Ramos (cell line): ENCODE measurements around the gene EXTL1.

Experiments
- in situ Hi-C: fragments of 300-500 bp; cut with MboI; formaldehyde crosslinking; loops from one replicate; pipeline ENCODE4 v1.14.3; 2022; ENCODE audit warnings: low sequenced_read_pairs; ENCODE audit not compliant: unreplicated experiment

EXTL1 gene

DNA sequence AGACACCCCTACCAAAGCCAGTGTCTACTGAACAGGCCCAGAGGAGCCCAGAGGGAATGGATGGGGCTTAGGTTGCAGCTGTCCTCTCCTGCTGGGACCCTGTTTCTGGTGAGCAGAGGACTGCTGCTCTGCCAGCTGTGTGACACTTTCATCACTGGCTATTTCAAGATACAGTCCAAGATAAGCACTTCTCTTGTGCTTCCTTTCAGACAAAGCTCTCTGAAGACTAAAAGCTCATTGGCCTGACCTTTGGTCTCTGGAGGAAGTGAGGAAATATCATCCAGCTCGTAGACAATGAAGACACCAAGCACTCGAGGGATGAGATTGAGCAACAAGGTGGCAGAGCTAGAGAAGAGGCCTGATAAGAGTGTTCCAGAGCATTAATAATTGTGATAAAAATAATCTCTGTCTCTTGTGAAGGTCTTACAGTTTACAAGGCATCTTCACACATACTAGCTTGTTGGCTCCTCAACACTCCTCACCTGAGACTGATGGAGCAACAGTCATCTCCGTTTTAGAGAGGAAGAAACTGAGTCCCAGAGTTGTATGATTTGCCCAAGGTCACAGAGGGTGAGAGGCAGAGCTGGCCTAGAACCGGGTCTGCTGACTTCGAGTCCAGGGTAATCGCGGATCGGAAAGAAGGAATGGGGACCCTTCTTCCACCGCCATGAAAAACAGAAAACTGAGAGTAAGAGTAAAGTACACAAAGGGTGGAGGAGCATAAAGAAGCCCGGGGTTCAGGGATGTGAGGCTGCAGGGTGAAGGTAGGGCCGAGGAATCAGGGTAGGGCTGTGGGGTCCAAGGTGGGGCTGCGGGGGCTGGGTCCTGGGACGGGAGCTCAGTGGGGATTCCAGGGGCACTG lies 24.4 kb upstream of the EXTL1 start:
- in situ Hi-C loops = loop anchor here (5.0 kb wide), 1 partner anchor 100 kb away; no protein-coding TSS in a partner anchor

DNA sequence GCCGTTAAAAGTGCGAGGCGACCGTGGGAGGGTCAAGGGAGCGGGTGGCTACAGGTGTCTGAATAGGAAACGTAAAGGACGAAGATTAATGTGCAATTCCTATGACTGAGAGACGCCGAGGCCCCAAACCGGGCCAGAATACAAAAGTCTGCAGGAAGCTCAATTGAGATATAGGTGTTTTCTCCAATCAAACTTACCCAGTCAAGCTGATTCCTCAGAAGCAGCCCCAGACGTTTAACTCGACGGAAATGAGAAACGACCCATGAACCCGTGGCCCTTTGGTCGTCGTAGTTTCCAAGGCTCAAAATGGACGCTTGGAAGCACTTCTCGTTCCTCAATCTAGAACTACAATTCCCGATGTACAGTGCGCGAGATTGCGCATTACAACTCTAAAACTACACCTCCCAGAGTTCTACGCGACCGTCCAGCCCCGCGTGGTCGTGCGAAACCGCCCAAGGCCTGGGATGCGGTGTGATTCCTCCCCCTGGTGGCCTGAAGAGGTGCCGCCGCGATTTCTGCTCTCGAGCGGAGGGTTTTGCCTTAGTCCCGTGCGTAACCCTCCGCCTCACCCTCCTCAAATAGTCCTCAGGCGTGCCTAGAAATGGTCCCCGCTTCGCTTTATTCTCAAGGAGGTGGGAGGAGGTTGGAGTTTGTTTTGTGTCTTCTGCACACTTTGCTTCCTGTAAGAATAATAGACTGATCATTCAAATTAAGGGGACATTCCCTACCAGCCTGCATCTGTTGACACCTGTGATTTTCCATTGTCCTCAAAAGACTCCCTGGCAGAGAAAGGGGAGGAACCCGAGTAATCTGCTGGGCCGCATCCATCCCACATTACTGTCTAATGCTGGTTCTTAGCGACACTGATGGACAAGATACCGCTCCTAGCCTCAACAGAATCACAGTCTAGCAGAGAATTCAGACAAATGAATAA lies 23.5 kb upstream of the EXTL1 start, which contains the start of gene PAFAH2:
TSS of gene PAFAH2 (minus strand) at position 236 of the 934 bp plus-strand sequence. CDS start 7,247 bp downstream, outside the sequence.
- in situ Hi-C loops = loop anchor here (5.0 kb wide), 1 partner anchor 101 kb away; no protein-coding TSS in a partner anchor

DNA sequence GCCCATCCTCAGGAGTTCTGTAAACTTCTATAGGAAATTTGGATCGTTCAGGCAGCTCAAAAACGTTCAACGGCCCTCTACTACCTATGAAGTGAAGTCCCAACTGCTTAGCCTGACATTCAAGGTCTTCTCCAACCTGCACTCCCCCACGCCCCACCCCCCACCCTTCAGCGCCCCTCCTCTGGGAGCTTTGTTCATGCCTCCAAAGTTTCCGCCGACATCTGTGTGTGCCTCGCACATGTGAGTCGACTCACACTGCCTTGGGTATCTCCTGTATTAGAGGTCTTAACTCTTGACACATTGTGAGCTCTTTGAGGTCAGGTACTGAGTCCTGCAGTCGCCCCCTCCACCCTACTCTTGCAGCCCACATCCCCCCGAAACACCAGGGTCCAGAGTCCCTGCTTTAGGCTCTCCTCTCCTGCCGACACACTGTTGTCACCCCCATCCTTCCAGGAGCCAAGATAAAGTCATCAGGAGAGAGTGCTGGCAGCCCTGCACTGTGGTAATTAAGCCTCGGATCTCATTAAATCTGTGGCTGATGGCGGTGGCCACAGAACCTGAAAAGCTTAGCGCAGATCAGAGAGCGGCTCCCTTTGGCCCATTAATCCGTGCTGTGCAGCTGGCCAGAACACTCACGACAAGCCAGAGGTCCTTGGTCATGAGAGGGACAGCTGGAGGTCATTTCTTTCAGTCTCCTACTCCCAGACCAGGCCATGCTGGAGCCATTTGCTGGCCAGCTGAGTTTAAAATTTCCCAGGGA lies 22.4 kb upstream of the EXTL1 start:
- in situ Hi-C loops = loop anchor here (5.0 kb wide), 1 partner anchor 102 kb away; no protein-coding TSS in a partner anchor

DNA sequence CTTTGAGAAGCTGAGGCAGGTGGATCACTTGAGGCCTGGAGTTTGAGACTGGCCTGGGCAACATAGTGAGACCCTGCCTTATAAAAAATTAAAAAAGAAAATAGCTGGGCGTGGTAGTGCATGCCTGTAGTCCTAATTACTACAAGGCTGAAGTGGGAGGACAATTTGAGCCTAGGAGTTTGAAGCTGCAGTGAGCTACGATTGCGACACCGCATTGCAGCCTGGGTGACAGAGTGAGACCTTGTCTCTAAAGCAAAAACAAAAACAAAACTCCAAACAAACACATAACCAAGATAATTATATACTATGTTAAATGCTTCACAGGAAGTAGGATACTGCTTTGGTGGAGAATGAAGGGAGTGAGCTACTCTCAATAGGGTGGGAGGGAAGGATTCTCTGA lies 18.3 kb upstream of the EXTL1 start:
- in situ Hi-C loops = loop anchor here (10.0 kb wide), 1 partner anchor 178 kb away; no protein-coding TSS in a partner anchor

DNA sequence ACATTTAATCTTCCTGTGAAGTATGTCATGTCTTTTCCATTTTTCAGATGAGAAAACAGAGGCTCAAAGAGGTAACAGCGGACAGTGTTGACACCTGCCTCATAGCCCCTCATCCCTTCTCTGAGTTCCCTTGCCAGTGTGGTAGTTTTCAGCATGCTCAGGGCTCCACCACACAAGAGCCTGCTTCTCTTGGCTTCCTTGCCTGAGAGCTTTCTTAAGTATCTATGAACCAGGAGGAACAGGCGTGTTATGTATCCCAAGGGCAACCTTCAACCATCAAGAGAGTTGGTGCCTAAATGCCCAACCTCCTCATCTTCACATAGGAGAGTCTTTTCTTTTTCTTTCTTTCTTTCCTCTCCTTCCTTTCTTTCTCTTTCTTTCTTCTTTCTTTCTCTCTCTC lies 17.8 kb upstream of the EXTL1 start:
- in situ Hi-C loops = loop anchor here (10.0 kb wide), 1 partner anchor 179 kb away; no protein-coding TSS in a partner anchor

DNA sequence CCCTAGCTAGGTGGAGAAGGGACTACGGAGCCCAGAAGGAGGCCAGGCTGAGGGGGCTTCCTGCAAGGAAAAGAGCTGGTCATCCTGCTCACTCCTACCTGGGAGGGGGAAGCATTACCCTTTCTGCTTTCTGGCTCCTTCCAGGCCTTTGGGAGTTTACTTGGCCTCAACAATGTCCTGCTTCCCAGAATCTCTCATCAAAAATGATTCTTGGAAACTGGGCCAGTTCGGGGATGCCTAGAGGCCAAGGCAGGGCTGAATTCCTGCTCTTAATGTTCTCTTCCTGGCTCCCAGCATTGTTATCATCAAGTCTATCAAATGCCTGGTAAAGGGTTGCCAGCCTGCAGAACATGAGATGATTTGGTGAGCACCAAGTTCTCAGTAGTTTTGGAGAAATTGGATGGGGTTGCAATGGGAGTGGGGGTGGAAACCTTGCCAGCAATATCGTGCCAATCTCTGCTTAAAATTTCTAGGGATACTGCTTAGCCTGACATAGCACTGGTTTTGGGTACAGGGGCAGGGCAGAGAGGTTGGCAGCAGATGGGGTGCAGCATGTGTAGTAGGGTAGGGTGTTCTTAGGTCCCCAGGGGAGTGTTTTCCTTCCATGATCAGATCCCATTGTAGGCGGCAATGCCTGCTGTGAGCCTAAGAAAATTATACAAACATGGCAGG lies 16.0 kb upstream of the EXTL1 start:
- in situ Hi-C loops = loop anchor here (10.0 kb wide), 1 partner anchor 181 kb away; no protein-coding TSS in a partner anchor

DNA sequence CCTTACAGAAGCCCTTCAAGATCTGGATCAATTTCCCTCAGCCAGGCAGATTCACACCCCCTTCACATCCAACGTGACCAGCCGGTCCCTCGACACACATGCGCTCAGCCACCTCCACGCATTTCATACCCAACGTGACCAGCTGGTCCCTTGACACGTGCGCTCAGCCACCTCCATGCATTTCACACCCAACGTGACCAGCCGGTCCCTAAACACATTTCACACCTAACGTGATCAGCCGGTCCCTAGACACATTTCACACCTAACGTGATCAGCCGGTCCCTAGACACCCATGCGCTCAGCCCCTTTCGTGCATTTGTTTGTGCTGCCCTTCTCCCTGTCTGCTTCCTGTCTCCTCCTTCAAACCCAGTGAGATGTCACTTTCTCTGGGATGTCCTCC lies 14.9 kb upstream of the EXTL1 start:
- in situ Hi-C loops = loop anchor here (10.0 kb wide), 1 partner anchor 182 kb away; no protein-coding TSS in a partner anchor

DNA sequence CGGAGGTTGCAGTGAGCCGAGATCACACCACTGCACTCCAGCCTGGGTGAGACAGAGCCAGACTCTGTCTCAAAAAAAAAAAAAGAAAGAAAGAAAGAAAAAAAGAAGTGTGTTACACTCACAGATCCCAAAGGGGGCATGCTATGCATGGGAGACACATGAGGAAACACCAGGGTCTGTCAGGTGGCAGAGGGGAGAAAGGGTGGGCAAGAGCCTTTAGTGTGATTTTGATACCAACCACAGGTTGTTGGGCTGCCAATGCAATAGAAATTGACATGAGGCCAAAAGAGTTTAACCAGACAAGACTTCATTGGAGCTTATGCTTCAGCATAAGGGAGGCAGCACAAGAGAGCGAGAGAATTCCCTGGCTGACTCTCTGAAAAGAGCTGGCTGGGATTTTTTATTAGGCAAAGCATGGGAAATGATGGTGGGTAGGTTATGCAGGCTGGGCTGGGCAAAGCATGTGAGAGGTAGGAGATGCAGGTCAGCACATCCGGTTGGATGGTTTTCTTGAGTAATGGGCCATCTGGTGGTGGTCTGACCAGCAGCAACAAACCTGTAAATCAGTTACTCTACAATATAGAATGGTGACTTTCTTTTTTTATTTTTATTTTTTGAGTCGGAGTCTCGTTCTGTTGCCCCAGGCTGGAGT lies 11.7 kb upstream of the EXTL1 start:
- in situ Hi-C loops = loop anchor here (10.0 kb wide), 1 partner anchor 185 kb away; no protein-coding TSS in a partner anchor

DNA sequence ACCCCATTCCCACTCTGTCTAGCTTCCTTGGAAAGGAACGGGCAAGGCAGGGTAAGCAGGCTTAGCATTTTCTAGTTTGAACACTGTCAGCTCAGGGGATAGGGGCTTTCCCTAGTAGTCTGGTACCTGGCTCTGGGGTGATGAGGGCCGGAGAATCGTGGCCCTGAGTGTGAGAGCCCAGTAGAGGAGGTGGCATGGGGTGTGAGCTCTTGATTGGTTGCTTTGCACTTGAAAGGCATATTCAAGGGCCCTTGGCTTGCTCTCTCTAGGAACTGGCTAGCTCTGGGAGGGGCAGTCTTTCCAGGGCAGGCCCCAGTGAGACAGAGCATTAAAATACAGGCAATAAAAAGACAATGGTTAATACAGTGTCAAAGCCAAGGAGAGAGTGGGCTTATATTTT lies 10.8 kb upstream of the EXTL1 start:
- in situ Hi-C loops = no loop called here

DNA sequence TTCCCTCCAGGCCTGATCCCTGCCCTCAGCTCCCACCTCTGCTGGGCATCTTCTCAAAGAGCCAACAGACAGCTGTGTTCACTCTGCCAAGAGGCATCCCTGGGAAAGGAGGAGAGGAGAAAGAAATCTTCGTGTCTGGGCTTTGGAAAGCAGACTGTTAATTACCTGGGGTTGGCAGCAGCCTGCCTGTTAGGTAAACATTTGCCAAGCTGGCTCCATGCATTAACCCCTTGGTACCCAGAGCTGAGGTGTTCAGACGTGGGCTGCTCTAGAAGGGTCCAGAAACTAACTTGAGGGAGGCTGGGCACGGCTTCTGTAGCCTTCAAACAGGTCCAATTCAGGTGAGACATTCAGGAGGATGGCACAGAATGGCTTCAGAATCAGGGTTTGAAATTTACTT lies 8.7 kb upstream of the EXTL1 start:
- in situ Hi-C loops = no loop called here

DNA sequence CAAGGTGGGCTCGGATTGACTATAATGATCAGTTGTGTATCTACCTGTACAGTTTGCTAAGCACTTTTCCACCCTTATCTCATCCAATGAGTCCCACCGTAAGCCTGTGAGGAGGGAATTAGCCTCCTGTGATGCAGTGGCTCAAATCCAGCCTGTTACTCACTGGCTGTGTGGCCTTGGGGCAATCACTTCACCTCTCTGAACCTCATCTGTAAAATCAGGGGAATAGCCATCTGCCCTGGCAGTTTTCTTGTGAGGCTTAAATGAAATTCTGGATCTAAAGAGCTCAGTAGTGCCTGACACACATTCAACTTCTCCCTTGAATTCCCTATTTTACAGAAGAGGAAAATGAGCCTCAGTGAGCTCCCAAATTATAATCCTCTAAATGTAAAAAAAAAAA lies 7.4 kb upstream of the EXTL1 start:
- in situ Hi-C loops = no loop called here

DNA sequence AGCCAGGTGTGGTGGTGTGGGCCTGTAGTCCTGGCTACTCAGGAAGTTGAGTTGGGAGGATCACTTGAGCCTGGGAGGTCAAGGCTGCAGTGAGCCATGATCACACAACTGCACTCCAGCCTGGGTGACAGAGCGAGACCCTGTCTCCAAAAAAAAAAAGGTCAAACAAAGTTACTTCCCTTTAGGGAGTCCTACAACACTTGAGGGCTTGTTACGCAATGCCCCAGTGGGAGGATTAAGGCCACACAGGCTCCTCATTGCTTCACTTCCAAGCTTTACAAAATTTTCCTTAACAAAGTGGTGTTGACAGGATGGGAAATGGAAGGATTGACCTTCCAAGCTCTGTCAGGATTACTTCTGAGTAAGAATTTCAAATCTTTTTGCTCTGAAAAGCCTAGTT lies 6.2 kb upstream of the EXTL1 start:
- in situ Hi-C loops = no loop called here

DNA sequence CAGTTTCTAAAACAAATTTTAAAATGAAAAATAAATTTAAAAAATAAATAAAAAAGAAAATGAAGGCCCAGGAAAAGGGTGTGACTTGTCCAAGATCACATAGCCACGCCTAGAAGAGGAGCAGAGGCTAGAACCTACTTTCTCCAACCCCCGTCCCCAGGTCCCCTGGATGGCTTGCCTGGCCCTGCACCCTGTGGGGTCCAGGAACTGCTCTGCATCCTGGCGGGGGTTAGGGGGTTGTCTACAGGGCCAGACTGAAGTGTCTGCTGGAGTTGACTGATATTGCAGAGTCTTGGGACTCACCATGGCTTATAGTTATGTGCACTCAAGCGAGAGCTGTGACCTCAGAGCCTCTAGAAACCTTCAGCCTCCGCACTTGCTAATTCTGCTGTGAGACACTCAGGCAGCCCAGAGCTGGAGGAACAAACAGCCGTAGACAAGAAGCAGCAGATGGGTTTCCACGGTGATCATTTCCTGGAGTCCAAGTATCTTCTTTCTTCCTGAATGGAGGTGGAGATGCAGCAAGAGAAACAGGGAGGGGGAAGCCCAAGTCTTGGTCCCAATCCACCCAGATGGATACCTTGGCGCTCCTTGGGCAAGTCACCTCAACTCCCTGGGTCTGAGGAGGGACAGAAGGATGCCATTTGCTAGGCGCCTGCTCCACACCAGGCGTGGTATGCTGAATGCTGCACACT lies 5.2 kb upstream of the EXTL1 start:
- in situ Hi-C loops = no loop called here

DNA sequence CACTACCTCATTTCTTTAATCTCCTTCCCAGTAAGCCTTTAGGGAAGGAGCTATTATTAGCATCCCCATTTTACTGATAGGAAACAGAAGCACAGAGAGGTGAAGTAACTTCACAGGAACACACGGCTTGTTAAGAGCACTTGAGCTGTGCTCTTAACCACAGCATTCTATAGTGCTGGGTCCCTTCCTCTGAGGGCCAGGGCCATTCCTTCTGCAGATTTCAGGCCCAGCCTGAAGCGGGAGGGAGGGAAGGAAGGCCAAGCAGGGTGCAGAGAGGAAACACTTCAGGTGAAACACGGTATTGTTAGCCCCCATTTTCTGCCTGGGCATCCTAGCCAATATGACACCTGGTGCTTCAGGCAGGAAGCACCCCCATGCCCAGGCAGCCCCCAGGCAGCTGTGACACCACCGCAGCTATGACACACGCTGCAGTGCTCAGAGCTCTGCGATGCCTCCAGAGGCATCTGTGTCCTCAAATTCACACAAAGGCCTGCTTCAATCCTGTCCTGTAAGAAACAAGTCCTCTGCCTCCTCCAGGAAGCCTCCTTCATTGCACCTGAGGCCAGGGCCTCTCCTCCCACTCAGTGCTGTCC lies 4.5 kb upstream of the EXTL1 start:
- in situ Hi-C loops = no loop called here

DNA sequence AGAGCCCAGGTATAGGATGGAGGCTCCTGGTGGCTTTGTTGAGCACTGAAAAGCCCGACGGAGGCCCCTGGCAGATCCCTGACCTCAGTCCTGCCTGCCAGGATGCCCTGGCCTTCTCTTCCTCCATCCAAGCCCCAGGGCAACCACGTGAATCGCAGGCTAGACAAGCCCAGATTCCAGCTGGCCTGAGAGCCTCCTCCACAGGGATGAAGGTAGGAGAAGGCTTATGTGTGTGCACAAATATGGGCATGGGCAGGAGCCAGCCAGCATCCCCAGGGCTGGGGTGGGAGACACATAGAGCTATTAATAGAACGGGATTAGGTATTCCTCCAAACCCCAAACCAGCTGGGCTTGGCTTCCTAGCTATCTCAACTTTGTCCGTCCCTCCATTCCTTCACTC lies 4.0 kb upstream of the EXTL1 start:
- in situ Hi-C loops = no loop called here

DNA sequence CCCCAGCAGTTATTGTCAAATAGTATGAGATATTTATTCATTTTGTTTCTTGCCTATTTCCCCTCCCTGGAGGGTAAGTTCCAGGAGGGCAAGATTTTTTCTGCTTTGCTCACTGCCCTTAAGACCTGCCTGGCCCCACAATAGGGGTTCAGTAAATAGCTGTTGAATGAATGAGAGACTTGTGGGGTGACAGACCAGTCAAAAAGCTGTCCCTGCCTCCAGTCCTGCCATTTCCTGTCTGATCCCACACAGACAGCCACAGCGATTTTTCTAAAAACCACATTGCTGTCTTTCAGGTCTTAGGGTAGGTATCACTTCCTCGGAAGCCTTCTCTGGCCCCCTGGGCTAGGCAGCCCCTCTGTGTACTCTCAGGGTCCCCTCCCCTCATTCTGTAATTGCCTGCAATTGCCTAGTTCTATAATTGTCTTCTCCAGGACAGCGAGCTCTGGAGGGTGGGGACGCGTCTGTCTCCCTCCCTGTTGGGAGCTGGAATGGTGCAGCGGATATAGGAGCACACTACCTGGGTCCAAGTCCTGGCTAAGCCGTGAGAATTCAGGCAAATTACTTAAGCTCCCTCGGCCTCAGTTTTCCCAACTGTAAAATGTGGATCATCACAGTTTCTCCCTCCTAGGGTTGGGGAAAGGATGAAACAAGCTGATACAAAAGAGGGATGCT lies 1.8 kb upstream of the EXTL1 start:
- in situ Hi-C loops = no loop called here

DNA sequence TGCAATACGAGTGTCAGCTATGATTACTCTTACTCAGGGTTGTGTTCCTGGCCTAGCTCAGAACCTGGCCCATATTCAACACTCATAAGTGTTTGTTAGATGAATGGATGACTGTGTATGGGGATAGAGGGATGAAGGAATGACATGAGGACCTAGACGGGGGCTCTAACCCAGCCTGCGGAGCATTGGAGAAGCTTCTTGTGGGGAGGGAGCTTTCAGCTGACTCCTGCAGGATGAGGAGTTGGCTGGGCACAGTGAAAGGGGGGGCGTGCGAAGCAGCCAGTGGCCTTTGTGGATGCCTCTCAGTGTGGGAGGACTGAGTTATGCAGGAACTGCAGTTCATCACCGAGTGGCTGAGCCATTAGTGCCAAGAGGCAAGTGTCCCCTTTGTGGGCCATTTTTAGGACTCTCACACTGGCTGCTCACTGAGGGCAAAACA lies 1.2 kb upstream of the EXTL1 start:
- in situ Hi-C loops = no loop called here
